Parathyroid adenoma (tissue), 2 donors: ENCODE results near the gene SPEN.

Experiments
- H2AFZ ChIP-seq: fragments of 300-600 bp; sonication (generic); one replicate; pipeline ENCODE4 v1.7.0; 2017; ENCODE audit warnings: antibody characterized with exemption, mild to moderate bottlenecking
- H3K27ac ChIP-seq: fragments of 300-600 bp; sonication (generic); one replicate; pipeline ENCODE4 v1.7.0; 2017
- H3K27me3 ChIP-seq: fragments of 300-600 bp; sonication (generic); one replicate; pipeline ENCODE4 v1.7.0; 2017; ENCODE audit warnings: low read length; ENCODE audit not compliant: control insufficient read depth, insufficient read depth
- H3K36me3 ChIP-seq: fragments of 300-600 bp; sonication (generic); one replicate; pipeline ENCODE4 v1.7.0; 2017; ENCODE audit warnings: low read length; ENCODE audit not compliant: control insufficient read depth, insufficient read depth
- H3K4me1 ChIP-seq: fragments of 300-600 bp; sonication (generic); one replicate; pipeline ENCODE4 v1.7.0; 2017; ENCODE audit warnings: control low read depth
- H3K4me2 ChIP-seq: fragments of 300-600 bp; sonication (generic); one replicate; pipeline ENCODE4 v1.7.0; 2017; ENCODE audit warnings: low read length
- H3K4me3 ChIP-seq: fragments of 300-600 bp; sonication (generic); one replicate; pipeline ENCODE4 v1.7.0; 2017; ENCODE audit warnings: low read depth, low read length
- H3K79me2 ChIP-seq: fragments of 300-600 bp; sonication (generic); one replicate; pipeline ENCODE4 v1.7.0; 2017; ENCODE audit warnings: control low read depth
- H3K9ac ChIP-seq: fragments of 300-600 bp; sonication (generic); one replicate; pipeline ENCODE4 v1.7.0; 2017; ENCODE audit warnings: mild to moderate bottlenecking
- H3K9me3 ChIP-seq: fragments of 300-600 bp; sonication (generic); one replicate; pipeline ENCODE4 v1.7.0; 2017; ENCODE audit warnings: low read length; ENCODE audit not compliant: control insufficient read depth
- TF ChIP-seq, protein P1 (sequence below): fragments of 300-600 bp; sonication (generic); IDR thresholded peaks from one replicate; pipeline ENCODE4 v1.7.0; 2017; ENCODE audit warnings: antibody characterized with exemption, mild to moderate bottlenecking
- donor health status: primary hyperparathyroidism.

Gene SPEN

GRCh38 chr1:15882665-15883064, 35.2 kb downstream of the SPEN start:
- Histone ChIP-seq H3K9ac (no peak overlapping the region), H3K79me2 (peaks cover 19% of the 10 kb centered on the region), H2AFZ (no peak overlapping the region), H3K4me2 (no peak overlapping the region), H3K9me3 (no peaks in the 10 kb centered on the region), H3K27ac (no peak overlapping the region), H3K36me3 (no peaks in the 10 kb centered on the region), H3K4me1 (peaks cover 6% of the 10 kb centered on the region), H3K4me3 (no peak overlapping the region), H3K27me3 (no peaks in the 10 kb centered on the region)
- TF ChIP-seq, protein P1, sequence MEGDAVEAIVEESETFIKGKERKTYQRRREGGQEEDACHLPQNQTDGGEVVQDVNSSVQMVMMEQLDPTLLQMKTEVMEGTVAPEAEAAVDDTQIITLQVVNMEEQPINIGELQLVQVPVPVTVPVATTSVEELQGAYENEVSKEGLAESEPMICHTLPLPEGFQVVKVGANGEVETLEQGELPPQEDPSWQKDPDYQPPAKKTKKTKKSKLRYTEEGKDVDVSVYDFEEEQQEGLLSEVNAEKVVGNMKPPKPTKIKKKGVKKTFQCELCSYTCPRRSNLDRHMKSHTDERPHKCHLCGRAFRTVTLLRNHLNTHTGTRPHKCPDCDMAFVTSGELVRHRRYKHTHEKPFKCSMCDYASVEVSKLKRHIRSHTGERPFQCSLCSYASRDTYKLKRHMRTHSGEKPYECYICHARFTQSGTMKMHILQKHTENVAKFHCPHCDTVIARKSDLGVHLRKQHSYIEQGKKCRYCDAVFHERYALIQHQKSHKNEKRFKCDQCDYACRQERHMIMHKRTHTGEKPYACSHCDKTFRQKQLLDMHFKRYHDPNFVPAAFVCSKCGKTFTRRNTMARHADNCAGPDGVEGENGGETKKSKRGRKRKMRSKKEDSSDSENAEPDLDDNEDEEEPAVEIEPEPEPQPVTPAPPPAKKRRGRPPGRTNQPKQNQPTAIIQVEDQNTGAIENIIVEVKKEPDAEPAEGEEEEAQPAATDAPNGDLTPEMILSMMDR: no peak

DNA sequence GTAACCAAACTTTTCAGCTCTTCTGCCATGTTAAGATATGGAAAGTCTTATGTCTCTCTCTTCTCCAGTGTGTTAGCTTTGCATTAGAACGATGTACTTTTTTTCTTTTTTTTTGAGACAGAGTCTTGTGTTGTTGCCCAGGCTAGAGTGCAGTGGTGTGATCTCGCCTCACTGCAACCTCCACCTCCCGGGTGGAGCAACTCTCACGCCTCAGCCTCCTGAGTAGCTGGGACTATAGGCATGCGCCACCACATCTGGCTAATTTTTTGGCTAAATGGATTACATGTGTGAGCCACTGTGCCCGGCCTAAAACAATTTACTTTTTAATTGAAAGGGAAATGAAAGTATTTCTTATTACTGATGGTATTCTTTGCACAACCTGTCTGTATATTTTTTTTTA, 35.8 kb downstream of the SPEN start:
- H3K9me3 ChIP-seq: no peaks in the 10 kb centered on the region
- no peak overlapping the region for H3K4me3 ChIP-seq
- H3K4me2 ChIP-seq: no peak overlapping the region
- TF ChIP-seq, protein P1: no peak
- no peak overlapping the region for H3K9ac ChIP-seq
- no peaks in the 10 kb centered on the region for H3K36me3 ChIP-seq
- H3K27me3 ChIP-seq: no peaks in the 10 kb centered on the region
- no peak overlapping the region for H2AFZ ChIP-seq
- peaks cover 6% of the 10 kb centered on the region for H3K4me1 ChIP-seq
- H3K27ac ChIP-seq: no peak overlapping the region
- H3K79me2 ChIP-seq: peaks cover 19% of the 10 kb centered on the region

- no peaks in the 10 kb centered on the region for H3K36me3 ChIP-seq
- TF ChIP-seq, protein P1: no peak
- no peak overlapping the region for H3K9ac ChIP-seq
- H3K79me2 ChIP-seq: peaks cover 25% of the 10 kb centered on the region
- no peak overlapping the region for H2AFZ ChIP-seq
- H3K4me2 ChIP-seq: no peak overlapping the region
- H3K4me1 ChIP-seq: peaks cover 6% of the 10 kb centered on the region
- H3K9me3 ChIP-seq: no peaks in the 10 kb centered on the region
- H3K27ac ChIP-seq: no peak overlapping the region
- no peak overlapping the region for H3K4me3 ChIP-seq
- H3K27me3 ChIP-seq: no peaks in the 10 kb centered on the region
These were observed 37.0 kb downstream of the SPEN start for GRCh38 chr1:15884477-15884876.

- no peaks in the 10 kb centered on the region for H3K27me3 ChIP-seq
- TF ChIP-seq, protein P1: no peak
- H3K79me2 ChIP-seq: peaks cover 33% of the 10 kb centered on the region
- no peak overlapping the region for H3K4me3 ChIP-seq
- no peaks in the 10 kb centered on the region for H3K36me3 ChIP-seq
- no peak overlapping the region for H3K9ac ChIP-seq
- H3K9me3 ChIP-seq: no peaks in the 10 kb centered on the region
- H3K4me2 ChIP-seq: peak overlapping the region; percentile 75
- H2AFZ ChIP-seq: no peak overlapping the region
- H3K4me1 ChIP-seq: peaks cover 6% of the 10 kb centered on the region
- peak overlapping the region; percentile 92 for H3K27ac ChIP-seq
These were observed 37.8 kb downstream of the SPEN start for GRCh38 chr1:15885269-15885668.

GRCh38 chr1:15885701-15886610, 38.4 kb downstream of the SPEN start:
- H3K27ac ChIP-seq: peak overlapping the region; percentile 92
- peaks cover 34% of the 10 kb centered on the region for H3K79me2 ChIP-seq
- peak overlapping the region; percentile 3 for H2AFZ ChIP-seq
- H3K9ac ChIP-seq: no peak overlapping the region
- peak overlapping the region; percentile 75 for H3K4me2 ChIP-seq
- peak overlapping the region; percentile 50 for H3K4me3 ChIP-seq
- no peaks in the 10 kb centered on the region for H3K27me3 ChIP-seq
- H3K4me1 ChIP-seq: peaks cover 6% of the 10 kb centered on the region
- TF ChIP-seq, protein P1: peak; percentile 17
- no peaks in the 10 kb centered on the region for H3K9me3 ChIP-seq
- H3K36me3 ChIP-seq: no peaks in the 10 kb centered on the region
